Liver (tissue), 9 donors: Measurements from ENCODE around the gene BCR. TPM values are rescaled to one million over a fixed set of nuclear protein-coding genes. Genes with fewer than 3 reads are reported as not detected.

Source experiments
- DNase-seq: peaks from one replicate; pipeline ENCODE4 v3.0.0-alpha.2; 2017; ENCODE audit warnings: low spot score
- H3K27ac ChIP-seq, 2 donors: one replicate each; pipeline ENCODE4 v1.7.0; 2013; ENCODE audit warnings: inconsistent platforms in 2 of 2, low read length in 2 of 2, control low read depth in 1 of 2, low read depth in 1 of 2, mild to moderate bottlenecking in 1 of 2
- H3K27me3 ChIP-seq, 4 donors: one replicate each; pipeline versions ENCODE4 v1.6.1 to v1.7.0; 2013; ENCODE audit warnings: low read length in 3 of 4, inconsistent platforms in 1 of 4, mild to moderate bottlenecking in 1 of 4, moderate library complexity in 1 of 4; ENCODE audit not compliant: control insufficient read depth in 4 of 4, insufficient read depth in 4 of 4
- H3K36me3 ChIP-seq, 4 donors: one replicate each; pipeline versions ENCODE4 v1.6.1 to v1.7.0; 2013; ENCODE audit warnings: low read length in 3 of 4, mild to moderate bottlenecking in 3 of 4, low read depth in 1 of 4, moderate library complexity in 1 of 4; ENCODE audit not compliant: control insufficient read depth in 4 of 4, insufficient read depth in 3 of 4
- H3K4me1 ChIP-seq, 4 donors: one replicate each; pipeline versions ENCODE4 v1.6.1 to v1.7.0; 2013; ENCODE audit warnings: low read length in 3 of 4, mild to moderate bottlenecking in 3 of 4, moderate library complexity in 1 of 4; ENCODE audit not compliant: control insufficient read depth in 4 of 4, insufficient read depth in 4 of 4
- H3K4me3 ChIP-seq, 3 donors: one replicate each; pipeline versions ENCODE4 v1.6.1 to v1.7.0; 2013; ENCODE audit warnings: low read length in 3 of 3, control low read depth in 1 of 3, low read depth in 1 of 3, mild to moderate bottlenecking in 1 of 3
- H3K9ac ChIP-seq, 2 donors: one replicate each; pipeline ENCODE4 v1.7.0; 2013; ENCODE audit warnings: low read length in 2 of 2, mild to moderate bottlenecking in 2 of 2, moderate library complexity in 2 of 2, control low read depth in 1 of 2, low read depth in 1 of 2
- H3K9me3 ChIP-seq, 4 donors: one replicate each; pipeline versions ENCODE4 v1.6.1 to v1.7.0; 2013; ENCODE audit warnings: low read length in 3 of 4; ENCODE audit not compliant: control insufficient read depth in 4 of 4
- EGR1 ChIP-seq, 2 donors: IDR thresholded peaks; 2 replicates each; pipeline ENCODE4 v1.6.1; 2016 to 2018; ENCODE audit warnings: antibody characterized with exemption in 2 of 2, low read depth in 2 of 2
- FOXA2 ChIP-seq: IDR thresholded peaks from 2 replicates; pipeline ENCODE4 v1.6.1; 2016; ENCODE audit warnings: antibody characterized with exemption
- HNF4A ChIP-seq, 2 donors: conservative IDR thresholded peaks; 2 replicates each; pipeline ENCODE4 v1.6.1; 2016; ENCODE audit warnings: antibody characterized with exemption in 2 of 2, mild to moderate bottlenecking in 2 of 2
- HNF4G ChIP-seq: IDR thresholded peaks from 2 replicates; pipeline ENCODE4 v1.6.1; 2016; ENCODE audit warnings: antibody characterized with exemption
- JUND ChIP-seq, 2 donors: IDR thresholded peaks; 2 replicates each; pipeline ENCODE4 v1.6.1; 2016; ENCODE audit warnings: antibody characterized with exemption in 2 of 2
- NR2F2 ChIP-seq: IDR thresholded peaks from 2 replicates; pipeline ENCODE4 v1.6.1; 2016; ENCODE audit warnings: antibody characterized with exemption
- RAD21 ChIP-seq, 2 donors: IDR thresholded peaks; 2 replicates each; pipeline ENCODE4 v1.6.1; 2016; ENCODE audit warnings: antibody characterized with exemption in 2 of 2, mild to moderate bottlenecking in 2 of 2
- REST ChIP-seq: IDR thresholded peaks from 2 replicates; pipeline ENCODE4 v1.6.1; 2016; ENCODE audit warnings: antibody characterized with exemption, mild to moderate bottlenecking
- RXRA ChIP-seq, 2 donors: IDR thresholded peaks; 2 replicates each; pipeline ENCODE4 v1.6.1; 2017 to 2018; ENCODE audit warnings: antibody characterized with exemption in 2 of 2, mild to moderate bottlenecking in 1 of 2
- SP1 ChIP-seq: IDR thresholded peaks from 2 replicates; pipeline ENCODE4 v1.6.1; 2018; ENCODE audit warnings: antibody characterized with exemption, mild to moderate bottlenecking
- TAF1 ChIP-seq: conservative IDR thresholded peaks from 2 replicates; pipeline ENCODE4 v1.6.1; 2016; ENCODE audit warnings: antibody characterized with exemption, mild to moderate bottlenecking
- YY1 ChIP-seq: IDR thresholded peaks from 2 replicates; pipeline ENCODE4 v1.6.1; 2016; ENCODE audit warnings: antibody characterized with exemption, mild to moderate bottlenecking
- ZBTB33 ChIP-seq: IDR thresholded peaks from 2 replicates; pipeline ENCODE4 v1.6.1; 2016; ENCODE audit warnings: antibody characterized with exemption
- WGBS: extraction: QIAGEN DNeasy Blood & Tissue Kit; methylation state at CpG from one replicate; pipeline ENCODE4 v1.1.7; 2013; 5-methylcytosine and 5-hydroxymethylcytosine counted together
- polyA plus RNA-seq, 2 donors: library from polyadenylated mRNA; stranded (reverse) in 1 of 2; unstranded in 1 of 2; fragments of 200-250 nt in 1 of 2; fragments of >200 nt in 1 of 2; fragmentation: Nextera tagmentation in 1 of 2; extraction: Ambion mirVana in 1 of 2; gene quantifications; one replicate each; pipeline versions ENCODE4 v1.2.1 to v1.2.3, GENCODE V29; 2013 to 2015
- total RNA-seq, 2 donors: library from RNA; depleted of rRNA; stranded (reverse); fragments of >200 nt; gene quantifications; one replicate each; pipeline ENCODE4 v1.2.3, GENCODE V29; 2014
- TF ChIP-seq, protein P1 (sequence below): fragments of 150-350 bp; IDR thresholded peaks from 2 replicates; pipeline ENCODE4 v1.5.1; 2017; ENCODE audit warnings: improper control_type of control experiment, low read depth, low read length; ENCODE audit not compliant: missing input control
- TF ChIP-seq, protein P2 (sequence below): IDR thresholded peaks from 2 replicates; pipeline ENCODE4 v1.6.1; 2016; ENCODE audit warnings: antibody characterized with exemption
- donor health status: healthy.
- donor health status: healthy.
- donor health status: healthy.
- donor health status: healthy.
- donor health status: healthy.

The BCR gene
- total and polyA plus RNA-seq, 4 donors, result 7.4 to 35.6 (median 18.3) TPM

DNA sequence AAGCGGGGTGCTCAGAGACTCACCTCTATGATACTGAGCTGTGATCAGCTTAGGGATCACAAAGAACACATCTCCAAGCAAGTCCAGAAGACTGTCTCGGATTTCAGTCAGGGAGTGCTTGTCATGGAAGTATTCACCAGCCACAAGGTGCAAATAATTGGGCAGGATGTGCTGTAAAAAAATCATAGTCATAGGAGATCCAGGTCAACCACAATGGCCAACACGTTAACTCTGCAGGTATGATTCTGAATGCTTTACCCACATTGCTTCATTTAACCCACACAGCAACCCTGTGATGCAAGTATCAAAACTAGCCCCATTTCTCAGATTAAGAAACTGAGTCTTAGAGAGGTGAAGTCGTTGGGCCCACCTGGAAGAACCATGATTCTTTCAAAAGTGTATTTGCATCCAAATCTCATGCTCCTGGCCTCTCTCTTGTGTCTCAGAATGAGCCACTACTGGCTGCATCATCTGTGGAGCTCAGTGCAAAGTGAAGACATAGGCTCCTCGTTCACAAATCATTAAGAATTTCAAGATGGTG is 179.3 kb downstream of the BCR start:
- no peak overlapping the region for H3K9ac ChIP-seq
- DNase-seq, result no peak
- no peaks in the 10 kb centered on the region for H3K27me3 ChIP-seq
- no peaks in the 10 kb centered on the region for H3K9me3 ChIP-seq
- no peaks in the 10 kb centered on the region for H3K36me3 ChIP-seq
- no peak overlapping the region for H3K27ac ChIP-seq
- no peak overlapping the region for H3K4me3 ChIP-seq
- peaks cover 0 to 10% (median 6%) of the 10 kb centered on the region in 4 donors for H3K4me1 ChIP-seq
- WGBS, result 69% methylated on average over 5 of the region's 5 CpGs
- no peak for TF ChIP-seq HNF4A (conservative IDR thresholded peaks at IDR 0.05)

DNA sequence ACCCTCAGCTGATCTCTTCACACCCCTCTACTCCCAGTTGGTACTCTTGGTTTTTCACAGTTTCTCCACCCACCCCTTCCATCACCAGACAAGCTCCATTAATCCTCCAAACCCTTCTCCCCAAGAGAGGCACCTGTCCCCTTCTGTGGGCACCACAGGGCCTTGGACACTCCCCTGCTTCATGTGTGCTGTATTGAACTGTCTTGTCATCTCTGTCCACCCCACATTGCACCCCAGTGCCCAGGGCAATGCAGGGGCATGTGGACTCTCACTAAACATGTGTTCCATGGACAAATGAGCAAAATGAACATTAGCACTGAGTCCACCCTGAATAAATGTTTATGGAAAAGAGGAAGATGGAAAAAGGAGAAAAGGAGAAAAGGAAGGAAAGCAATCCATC is 181.4 kb downstream of the BCR start:
- H3K9me3 ChIP-seq, result no peaks in the 10 kb centered on the region
- no peaks in the 10 kb centered on the region for H3K27me3 ChIP-seq
- no peak for DNase-seq
- TF ChIP-seq YY1, result no peak
- no peak for TF ChIP-seq HNF4G
- TF ChIP-seq NR2F2, result no peak
- TF ChIP-seq REST, result no peak
- no peak for TF ChIP-seq EGR1 (IDR thresholded peaks at IDR 0.05; ENCODE audit: low read depth in 2 of 2)
- TF ChIP-seq HNF4A (conservative IDR thresholded peaks at IDR 0.05), result no peak
- TF ChIP-seq, protein P1, sequence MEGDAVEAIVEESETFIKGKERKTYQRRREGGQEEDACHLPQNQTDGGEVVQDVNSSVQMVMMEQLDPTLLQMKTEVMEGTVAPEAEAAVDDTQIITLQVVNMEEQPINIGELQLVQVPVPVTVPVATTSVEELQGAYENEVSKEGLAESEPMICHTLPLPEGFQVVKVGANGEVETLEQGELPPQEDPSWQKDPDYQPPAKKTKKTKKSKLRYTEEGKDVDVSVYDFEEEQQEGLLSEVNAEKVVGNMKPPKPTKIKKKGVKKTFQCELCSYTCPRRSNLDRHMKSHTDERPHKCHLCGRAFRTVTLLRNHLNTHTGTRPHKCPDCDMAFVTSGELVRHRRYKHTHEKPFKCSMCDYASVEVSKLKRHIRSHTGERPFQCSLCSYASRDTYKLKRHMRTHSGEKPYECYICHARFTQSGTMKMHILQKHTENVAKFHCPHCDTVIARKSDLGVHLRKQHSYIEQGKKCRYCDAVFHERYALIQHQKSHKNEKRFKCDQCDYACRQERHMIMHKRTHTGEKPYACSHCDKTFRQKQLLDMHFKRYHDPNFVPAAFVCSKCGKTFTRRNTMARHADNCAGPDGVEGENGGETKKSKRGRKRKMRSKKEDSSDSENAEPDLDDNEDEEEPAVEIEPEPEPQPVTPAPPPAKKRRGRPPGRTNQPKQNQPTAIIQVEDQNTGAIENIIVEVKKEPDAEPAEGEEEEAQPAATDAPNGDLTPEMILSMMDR, result no peak
- no peak for TF ChIP-seq SP1
- no peak for TF ChIP-seq FOXA2
- TF ChIP-seq RXRA (IDR thresholded peaks at IDR 0.05), result no peak
- no peak for TF ChIP-seq TAF1
- TF ChIP-seq JUND (IDR thresholded peaks at IDR 0.05), result no peak
- TF ChIP-seq, protein P2, sequence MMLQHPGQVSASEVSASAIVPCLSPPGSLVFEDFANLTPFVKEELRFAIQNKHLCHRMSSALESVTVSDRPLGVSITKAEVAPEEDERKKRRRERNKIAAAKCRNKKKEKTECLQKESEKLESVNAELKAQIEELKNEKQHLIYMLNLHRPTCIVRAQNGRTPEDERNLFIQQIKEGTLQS, result no peak
- no peak for TF ChIP-seq RAD21 (IDR thresholded peaks at IDR 0.05)
- TF ChIP-seq ZBTB33, result no peak
- peaks cover 0 to 7% (median 3%) of the 10 kb centered on the region in 4 donors for H3K4me1 ChIP-seq
- H3K4me3 ChIP-seq, result no peak overlapping the region
- H3K27ac ChIP-seq, result no peak overlapping the region
- no peak overlapping the region for H3K9ac ChIP-seq
- H3K36me3 ChIP-seq, result no peaks in the 10 kb centered on the region
